ENCODE results near the gene KLF17.

- TF ChIP-seq, protein P1, sequence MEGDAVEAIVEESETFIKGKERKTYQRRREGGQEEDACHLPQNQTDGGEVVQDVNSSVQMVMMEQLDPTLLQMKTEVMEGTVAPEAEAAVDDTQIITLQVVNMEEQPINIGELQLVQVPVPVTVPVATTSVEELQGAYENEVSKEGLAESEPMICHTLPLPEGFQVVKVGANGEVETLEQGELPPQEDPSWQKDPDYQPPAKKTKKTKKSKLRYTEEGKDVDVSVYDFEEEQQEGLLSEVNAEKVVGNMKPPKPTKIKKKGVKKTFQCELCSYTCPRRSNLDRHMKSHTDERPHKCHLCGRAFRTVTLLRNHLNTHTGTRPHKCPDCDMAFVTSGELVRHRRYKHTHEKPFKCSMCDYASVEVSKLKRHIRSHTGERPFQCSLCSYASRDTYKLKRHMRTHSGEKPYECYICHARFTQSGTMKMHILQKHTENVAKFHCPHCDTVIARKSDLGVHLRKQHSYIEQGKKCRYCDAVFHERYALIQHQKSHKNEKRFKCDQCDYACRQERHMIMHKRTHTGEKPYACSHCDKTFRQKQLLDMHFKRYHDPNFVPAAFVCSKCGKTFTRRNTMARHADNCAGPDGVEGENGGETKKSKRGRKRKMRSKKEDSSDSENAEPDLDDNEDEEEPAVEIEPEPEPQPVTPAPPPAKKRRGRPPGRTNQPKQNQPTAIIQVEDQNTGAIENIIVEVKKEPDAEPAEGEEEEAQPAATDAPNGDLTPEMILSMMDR (conservative IDR thresholded peaks at IDR 0.05 in 1 of 2, IDR thresholded peaks at IDR 0.05 in 1 of 2; ENCODE audit: extremely low read depth in 1 of 2, insufficient read depth in 1 of 2, low read depth in 1 of 2, low read length in 2 of 2): no peak
- no peak for TF ChIP-seq EZH2 (IDR thresholded peaks at IDR 0.05; ENCODE audit: borderline replicate concordance, low read length)
Observed at GRCh38 chr1:44074415-44074814, 44.2 kb upstream of the KLF17 start.

Data from mammary epithelial cell (primary cell).